HG02610 (cell line): ENCODE data around the gene CEACAM8.
"Not testable (repeated sequence)": the region's sequence is repeated elsewhere in the genome, so short reads cannot be mapped to it uniquely, and the experiment has no call there.

Source experiments
- ATAC-seq: cut with Tn5 transposase; IDR thresholded peaks from one replicate; pipeline ENCODE4 v1.9.1; 2021; ENCODE audit warnings: mild to moderate bottlenecking, moderate library complexity; ENCODE audit not compliant: unreplicated experiment

CEACAM8 gene

DNA sequence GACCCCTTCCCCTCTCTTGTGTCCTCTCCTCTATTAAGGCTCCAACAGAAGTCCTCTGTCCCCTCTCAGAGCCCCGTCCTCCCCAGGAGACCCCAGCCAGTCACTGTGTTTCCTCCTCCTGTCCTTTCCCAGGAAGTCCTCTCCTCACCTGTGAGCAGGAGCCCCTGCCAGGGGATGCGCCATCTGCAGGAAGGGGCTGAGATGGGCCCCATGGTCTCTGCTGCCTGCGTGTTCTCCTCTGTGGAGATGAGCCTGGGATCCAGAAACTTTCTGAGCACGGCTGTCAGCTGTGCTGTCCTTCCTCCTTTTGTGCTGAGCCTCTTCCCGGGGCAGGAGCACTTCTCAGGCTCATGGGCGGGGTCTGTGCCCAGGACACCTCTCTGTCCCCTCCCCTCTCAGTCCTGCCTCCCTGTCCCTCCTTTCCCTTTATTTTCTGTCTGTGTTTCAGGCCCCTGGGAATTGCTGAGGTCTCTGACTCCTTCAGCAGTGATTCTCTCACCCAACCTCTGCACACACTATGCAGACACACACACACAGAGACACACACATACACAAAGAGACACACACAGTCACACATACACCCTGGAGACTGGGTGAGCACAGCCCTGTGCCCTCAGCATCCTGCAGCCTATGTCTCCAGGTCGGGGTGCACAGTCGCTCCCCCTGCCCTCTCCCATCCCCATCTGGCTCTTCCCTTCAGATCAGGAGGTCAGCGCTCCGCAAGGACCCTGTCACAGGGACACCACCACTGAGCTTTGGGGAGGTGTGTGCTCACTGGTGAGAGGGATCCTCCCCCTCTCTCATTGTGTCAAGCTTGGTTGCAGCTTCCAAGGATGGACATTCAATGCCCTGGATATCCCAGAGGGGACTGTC, at the start of gene CEACAM8:
TSS of gene CEACAM8 (minus strand) at position 308 of the 873 bp plus-strand sequence. CDS start at position 212, 96 bp downstream.
- no peak for ATAC-seq

DNA sequence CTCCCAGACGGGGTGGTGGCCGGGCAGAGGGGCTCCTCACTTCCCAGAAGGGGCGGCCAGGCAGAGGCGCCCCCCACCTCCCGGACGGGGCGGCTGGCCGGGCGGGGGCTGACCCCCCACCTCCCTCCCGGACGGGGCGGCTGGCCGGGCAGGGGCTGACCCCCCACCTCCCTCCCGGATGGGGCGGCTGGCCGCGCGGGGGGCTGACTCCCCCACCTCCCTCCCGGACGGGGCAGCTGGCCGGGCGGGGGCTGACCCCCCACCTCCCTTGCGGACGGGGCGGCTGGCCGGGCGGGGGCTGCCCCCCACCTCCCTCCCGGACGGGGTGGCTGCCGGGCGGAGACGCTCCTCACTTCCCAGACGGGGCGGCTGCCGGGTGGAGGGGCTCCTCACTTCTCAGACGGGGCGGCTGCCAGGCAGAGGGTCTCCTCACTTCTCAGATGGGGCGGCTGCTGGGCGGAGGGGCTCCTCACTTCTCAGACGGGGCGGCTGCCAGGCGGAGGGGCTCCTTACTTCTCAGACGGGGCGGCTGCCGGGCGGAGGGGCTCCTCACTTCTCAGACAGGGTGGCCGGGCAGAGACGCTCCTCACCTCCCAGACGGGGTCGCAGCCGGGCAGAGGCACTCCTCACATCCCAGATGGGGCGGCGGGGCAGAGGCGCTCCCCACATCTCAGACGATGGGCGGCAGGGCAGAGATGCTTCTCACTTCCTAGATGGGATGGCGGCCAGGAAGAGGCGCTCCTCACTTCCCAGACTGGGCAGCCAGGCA, 44.8 kb upstream of the CEACAM8 start:
- not testable (repeated sequence) for ATAC-seq

DNA sequence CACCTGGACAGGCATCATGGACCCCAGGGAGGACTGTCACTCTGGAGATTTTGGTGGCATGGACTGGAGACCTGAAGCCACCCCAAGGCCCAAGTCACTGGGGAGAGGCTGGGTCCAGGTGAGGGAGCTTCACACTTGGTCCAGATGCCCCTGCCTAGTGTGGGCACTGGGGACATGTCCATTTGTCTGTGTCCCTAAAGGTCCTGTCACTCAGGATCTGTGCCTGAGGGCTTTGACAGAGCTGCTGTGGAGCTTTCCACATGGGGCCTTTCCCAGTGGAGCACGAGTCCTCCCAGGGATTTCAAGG, 40.5 kb upstream of the CEACAM8 start:
- no peak for ATAC-seq

DNA sequence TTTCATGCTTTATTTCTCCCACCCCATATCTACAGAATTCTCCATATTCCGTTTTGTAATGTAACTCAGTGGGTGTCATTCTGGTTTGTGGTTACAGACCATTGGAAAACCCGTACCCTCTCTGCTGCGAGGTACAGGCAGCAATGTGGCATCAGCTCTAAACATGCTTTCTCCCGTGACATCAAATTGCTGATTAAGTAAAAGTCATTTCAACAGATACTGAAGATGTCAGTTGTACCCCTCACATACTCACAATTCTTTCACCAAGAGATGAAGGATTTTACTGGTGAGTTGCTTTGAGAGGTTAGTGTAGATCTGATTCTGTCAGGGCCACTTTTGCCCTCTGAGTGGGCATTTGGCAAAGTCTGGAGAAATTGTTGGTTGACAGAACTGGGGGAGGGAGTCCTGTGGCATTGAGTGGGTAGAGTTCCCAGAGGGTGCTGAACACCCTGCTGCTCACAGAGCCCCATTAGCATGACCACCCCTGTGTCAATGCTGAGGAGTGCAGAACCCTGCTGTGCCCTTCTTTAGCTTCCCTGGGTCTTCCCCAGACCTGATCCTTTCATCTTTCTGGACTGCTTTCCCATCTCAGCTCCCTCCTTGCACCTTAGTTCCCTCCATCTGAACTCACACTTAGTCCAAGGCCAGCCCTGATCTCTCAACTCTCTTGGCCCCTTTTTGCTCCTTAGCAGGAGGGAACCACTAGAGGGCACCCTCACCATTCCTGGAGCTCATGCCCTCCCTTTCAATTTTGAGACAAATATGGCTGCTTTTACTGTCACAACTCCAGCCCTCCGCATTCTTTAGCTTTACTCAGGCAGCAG, 39.9 kb upstream of the CEACAM8 start:
- no peak for ATAC-seq

DNA sequence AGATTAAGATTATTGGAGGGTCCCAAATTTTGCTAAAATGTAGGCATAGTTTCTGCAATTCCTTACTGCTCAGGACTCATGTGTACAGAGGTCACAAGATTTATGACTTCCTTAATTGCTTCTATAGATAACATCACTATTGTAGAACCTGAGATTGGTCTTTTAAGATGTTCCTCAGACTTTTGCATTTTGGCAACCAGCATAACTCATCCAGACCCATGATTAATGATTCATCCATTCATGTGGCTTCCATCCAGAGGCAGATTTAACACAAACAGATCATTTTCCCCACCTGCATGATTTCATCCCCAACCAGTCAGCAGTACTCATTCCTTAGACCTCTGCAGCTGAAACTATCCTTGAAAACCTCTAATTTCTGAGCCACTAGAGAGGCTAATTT, 34.5 kb upstream of the CEACAM8 start:
- no peak for ATAC-seq

DNA sequence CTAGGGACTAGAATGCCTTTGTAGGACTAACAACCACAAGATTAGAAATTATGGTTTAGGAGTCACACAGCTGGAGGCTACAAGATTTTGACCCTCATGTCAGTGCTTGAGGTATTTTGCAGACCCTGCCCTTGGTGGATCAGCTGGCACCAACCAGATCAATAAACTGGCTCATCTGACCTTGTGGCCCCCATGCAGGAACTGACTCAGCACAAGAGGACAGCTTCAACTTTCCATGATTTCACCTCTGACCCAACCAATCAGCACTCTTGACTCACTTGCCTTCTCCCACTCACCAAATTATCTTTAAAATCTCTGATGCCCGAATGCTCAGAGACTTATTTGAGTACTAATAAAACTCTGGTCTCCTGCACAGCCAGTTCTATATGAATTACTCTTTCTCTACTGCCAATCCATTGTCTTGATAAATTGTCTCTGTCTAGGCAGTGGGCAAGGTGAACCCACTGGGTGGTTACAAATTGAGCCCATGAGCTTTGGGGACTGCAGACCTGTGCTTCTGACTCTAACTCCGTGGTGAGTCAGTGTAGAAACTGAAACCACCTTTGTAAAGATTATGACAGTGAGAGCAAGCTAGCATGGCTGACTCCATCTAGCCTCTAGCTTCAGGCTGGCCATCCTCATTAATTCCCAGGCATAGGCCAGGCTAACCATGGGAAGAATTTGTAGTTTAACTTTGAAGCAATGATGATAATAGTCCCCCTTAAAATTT, 33.9 kb upstream of the CEACAM8 start:
- no peak for ATAC-seq

DNA sequence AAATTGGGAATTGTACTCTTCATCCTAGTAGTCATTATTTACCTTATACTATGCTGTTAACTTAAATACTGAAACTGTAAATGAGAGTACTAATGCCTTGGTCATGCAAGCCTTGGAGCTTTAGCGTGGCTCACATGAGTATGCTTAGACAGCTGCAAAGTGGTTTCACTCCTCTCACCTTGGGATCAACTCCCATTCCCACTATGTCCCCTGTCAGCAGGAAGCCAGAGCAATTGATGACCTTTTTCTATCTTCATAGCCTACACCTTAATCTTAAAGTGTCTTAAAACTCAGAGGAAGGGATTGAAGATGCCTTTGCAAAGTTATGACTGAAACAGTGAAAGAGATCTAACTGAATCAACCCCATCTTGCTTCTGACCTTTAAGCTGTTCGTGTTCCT, 33.2 kb upstream of the CEACAM8 start:
- no peak for ATAC-seq

DNA sequence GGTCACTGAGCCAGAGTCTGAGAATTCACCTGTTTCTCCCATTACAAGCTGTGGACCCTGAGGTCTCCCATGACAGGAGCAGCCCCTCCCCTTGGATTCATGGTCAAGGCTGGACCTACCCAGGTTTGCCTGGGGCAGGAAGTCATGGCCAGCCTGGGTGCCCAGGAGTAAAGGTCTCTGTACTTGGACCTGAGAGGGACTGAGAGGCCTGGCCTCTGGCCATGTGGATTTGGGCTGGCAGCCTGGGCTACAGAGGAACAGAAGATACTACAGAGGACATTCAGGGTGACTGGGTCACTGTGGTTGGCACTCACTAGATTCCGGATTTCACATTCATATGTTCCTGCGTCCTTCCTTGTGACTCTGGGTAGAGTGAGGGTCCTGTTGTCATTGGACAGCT, 31.5 kb upstream of the CEACAM8 start:
- ATAC-seq, result no peak

DNA sequence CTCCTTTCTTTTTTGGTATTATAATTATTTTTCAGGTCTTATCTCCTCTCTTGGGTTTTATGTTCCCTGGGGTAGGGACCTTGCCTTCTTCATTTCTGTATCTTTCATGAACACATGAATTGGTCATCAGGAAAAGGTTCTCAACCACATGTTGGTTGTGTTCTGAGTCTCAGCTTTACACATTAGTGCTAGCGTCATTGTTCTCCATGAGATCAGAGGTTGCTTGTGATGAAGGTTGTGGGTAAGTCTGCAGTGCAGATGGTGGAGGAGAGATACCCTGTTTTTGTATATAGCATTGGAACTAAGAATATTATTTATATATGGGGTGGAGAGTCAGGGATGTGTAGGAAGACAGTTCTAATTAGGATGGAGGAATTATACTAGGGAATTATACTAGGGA, 24.5 kb upstream of the CEACAM8 start:
- ATAC-seq, result no peak

DNA sequence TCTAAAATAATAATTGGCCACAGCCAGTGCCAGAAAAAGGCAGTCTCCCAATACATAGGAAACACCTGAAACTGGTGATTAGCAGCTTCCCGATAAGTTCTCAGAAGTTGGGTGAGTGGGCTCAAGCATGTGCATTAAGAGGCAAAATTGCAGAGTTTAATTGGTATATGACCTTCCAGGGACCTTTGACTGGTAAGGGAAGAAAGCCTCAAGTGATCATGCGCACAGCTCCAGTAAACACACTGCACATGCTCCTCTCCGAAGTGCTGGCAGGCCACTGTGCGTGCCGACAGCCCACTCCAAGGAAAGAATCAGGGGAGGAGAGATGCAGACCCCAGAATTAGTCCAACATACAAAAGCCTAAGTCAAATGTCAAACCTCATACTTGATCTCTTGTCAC, 18.9 kb upstream of the CEACAM8 start:
- ATAC-seq, result no peak

DNA sequence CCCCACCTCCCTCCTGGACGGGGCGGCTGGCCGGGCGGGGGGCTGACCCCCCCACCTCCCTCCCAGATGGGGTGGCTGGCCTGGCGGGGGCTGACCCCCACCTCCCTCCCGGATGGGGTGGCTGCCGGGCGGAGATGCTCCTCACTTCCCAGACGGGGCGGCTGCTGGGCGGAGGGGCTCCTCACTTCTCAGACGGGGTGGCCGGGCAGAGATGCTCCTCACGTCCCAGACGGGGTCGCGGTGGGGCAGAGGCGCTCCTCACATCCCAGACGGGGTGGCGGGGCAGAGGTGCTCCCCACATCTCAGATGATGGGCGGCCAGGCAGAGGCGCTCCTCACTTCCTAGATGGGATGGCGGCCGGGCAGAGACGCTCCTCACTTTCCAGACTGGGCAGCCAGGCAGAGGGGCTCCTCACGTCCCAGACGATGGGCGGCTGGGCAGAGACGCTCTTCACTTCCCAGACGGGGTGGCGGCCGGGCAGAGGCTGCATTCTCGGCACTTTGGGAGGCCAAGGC, 15.7 kb upstream of the CEACAM8 start:
- not testable (repeated sequence) for ATAC-seq

DNA sequence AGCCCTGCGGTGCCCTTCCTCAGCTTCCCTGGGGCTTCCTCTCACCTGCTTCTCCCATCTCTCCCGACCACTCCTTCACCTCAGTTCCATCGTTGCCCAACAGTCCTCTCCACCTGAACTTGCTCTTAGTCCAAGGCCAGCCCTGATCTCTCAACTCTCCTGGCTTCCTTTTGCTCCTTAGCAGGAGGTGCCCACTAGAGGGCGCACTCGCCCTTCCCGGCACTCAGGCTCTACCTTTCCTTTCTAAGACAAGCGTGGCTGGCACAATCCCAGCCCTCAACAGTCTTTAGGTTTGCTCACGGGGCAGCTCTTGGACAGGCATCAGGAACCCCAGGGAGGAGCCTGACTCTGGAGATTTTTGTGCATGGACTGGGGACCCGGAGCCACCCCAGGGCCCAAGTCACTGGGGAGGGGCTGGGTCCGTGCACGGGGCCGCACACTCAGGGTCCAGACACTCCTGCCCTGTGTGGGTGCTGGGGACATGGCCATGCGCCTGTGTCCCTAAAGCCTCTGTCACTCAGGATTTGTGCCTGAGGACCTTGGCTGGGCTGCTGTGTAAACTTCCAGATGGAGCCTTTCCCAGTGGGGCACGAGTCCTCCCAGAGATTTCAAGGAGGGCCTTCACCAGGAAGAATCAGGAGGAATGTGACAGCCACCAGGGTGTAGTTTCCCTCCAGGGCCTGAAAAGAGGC, 12.1 kb upstream of the CEACAM8 start:
- ATAC-seq, result no peak

DNA sequence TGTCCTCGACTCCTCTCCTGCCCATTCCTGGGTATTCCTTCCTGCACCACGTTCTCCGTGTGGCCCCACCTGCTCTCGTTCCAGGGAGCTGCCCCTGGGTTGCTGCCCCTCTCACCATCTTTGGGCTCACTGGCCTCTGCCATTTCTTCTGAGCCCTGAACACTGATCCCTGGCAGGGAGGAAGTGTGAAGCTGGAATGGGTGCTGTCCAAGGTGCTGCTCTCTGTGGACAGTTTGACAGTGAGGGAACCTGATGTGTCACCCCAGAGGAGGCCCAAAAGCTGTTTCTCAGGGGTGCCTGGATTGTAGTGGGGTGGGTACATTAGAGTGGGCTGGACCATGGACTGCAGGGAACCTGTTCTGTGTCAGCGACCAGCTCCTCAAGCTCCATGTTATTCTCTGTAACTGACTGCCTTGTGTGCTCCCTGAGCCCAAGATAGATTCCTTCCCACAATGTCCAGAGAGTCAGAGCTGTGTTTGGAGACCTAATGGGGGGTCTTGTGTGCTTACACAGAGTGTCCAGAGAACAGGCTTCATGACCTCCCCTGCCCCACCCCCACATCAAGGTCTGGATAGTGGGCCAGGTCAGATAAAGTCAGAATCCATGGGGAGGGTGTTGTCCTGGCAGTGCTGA, 7.2 kb upstream of the CEACAM8 start:
- ATAC-seq, result no peak

DNA sequence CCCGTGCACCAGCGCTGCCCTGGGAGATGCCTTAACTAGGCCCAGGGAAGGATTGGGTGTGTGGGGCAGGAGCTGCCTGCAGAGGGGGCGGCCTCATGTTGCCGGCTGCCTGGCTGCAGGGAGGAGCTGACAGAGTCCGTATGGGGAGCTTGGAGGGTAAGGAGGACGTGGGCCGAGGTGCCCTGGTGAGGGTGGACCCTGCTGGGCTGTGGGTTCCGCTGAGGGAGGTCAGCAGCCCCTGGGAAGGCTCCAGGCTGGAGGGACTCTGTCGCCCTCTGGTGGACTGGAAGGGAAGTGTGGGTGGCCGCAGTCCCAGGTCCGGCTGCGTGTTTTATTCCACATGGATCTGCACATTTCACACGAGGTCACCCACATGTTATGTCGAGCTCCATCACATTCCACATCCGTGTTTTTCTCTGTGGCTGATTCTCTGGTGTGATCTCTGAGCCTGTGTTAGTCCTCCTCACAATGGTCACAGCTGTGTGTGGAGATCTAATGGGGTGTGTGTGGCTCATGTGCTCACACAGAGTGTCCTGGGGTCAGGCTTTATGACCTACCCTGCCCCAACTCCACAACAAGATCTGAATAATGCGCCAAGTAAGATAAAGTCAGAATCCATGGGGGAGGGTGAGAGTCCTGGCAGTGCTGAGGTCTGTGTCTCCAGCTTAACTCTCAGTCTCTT, 1.8 kb upstream of the CEACAM8 start:
- ATAC-seq, result no peak

DNA sequence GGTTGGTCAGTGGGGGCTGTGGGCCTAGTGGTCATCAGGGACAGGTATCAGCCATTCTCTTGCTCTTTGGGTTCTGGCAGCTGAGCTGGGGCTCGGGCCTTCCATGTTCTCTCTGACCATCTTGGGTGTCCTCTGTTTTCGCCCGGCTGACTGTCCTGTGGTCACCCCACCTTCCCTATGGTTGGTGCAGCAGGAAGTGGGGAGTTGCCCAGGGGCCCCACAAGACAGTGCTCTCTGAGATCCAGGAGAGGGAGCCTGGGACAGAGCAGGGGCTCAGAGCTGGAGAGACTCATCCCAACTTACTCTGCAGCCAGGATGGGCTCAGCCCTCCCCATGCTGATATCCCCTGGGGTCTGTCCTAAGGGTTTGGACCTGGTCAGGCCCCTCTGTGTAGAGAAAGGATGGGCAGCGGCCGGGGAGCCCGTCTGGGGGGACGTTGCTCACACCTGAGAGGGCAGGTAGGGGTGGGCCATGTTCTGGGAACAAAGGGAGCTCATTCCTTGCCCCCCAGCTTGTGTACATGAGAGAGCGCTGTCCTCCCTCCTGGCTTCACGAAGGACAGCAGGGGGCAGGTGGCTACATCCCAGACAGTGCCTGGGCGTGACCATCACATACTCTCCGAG, 937 bp upstream of the CEACAM8 start:
- ATAC-seq, result no peak

DNA sequence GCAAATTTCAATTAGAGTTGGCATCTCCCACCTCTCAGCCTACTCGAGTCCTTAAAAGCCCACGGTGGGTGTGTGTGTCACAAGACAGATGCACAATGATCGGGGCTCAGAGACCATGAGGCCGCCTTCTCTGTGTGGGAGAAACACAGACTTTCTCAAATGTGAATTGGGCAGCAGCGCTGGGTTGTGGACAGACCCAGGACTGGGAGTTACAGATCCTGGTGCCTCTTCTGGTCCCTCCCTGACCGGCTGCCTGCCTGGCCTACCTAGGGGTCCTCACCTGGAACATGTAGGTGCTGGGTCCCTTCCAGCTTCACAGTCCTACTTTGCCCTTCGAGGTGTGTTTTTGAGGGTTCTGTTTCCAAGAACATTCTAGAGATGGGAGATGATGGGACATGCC, 4.9 kb downstream of the CEACAM8 start:
- no peak for ATAC-seq

DNA sequence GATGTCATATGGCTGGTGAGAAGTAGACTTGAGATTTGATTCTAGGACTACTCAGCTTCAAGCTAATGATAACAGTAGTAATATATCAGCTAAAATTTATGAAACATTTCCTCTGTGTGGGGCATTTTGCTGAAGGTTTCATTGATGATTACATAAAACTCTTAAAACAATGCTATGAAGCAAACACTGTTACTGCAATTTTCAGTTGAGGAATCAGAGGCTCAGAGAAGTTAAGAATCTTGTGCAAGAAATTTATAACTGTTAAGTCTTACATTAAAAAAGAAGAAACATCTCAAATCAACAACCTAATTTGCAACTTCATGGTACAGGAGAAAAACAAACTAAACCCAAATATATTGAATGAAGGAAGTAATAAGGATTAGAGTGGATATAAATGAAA, 10.3 kb downstream of the CEACAM8 start:
- no peak for ATAC-seq

DNA sequence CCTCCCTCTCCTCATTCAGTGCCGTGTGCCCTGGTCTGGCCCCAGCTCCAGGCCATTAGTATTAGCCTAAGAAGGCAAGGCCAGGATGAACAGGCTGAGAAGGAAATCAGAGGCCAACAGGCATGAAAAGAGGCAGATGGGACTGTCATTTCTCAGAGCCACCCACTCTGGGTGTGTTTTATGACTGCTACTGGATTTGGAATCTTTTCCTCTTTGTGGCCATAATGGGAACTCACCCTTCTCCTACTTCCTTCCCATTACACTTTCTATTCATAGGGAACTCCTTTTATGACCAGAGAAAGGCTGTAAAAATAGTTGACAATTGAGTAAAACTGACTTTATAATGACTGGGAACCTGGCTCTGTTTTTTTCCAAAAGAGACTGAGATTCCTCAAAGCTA, 17.7 kb downstream of the CEACAM8 start:
- ATAC-seq, result no peak

DNA sequence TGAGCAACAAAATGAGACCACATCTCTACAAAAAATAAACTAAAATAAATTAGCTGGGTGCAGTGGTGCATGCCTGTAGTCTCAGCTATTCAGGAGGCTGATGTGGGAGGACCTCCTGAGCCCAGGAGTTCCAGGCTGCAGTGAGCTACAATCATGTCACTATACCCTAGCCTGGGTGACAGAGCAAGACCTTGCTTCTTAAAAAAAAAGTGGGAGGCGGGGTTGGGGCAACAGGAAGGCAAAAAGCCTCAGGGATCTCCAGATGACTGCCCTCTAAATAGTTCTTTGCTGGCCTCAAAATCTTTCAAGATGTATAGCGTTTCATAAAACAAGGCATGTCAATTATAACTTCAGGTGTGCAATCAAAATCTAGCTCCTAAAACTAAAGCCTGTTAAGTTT, 18.5 kb downstream of the CEACAM8 start:
- no peak for ATAC-seq
